WTC11 (cell line): ENCODE data around the gene KLK6. TPM values are rescaled to one million over a fixed set of nuclear protein-coding genes. Genes with fewer than 3 reads are reported as not detected.

Experiments used
- ATAC-seq: fragments of 200-7000 bp; cut with Tn5 transposase; 2 replicates; pipeline ENCODE4 v1.10.0; 2021; ENCODE audit warnings: mild to moderate bottlenecking, moderate library complexity
- CTCF ChIA-PET: fragments of 300-600 bp; sonication (Branson Sonifier 250); formaldehyde crosslinking; loops from one replicate; lab custom pipeline; 2021; ENCODE audit warnings: antibody characterized with exemption; lab: Charles Lee
- POLR2A ChIA-PET: fragments of 350-600 bp; sonication (Branson Sonifier 250); formaldehyde crosslinking; loops from one replicate; lab custom pipeline; 2021; ENCODE audit warnings: antibody characterized with exemption; lab: Charles Lee
- DNase-seq: peaks from one replicate; pipeline ENCODE4 v3.0.0; 2021; ENCODE audit warnings: low spot score
- H3K27ac Mint-ChIP-seq: 2 replicates; pipeline ENCODE4 v1.8.0; 2021; ENCODE audit warnings: mixed read lengths
- H3K27me3 Mint-ChIP-seq: 2 replicates; pipeline ENCODE4 v1.8.0; 2021; ENCODE audit warnings: low read depth, mild to moderate bottlenecking, moderate library complexity, mixed read lengths
- H3K36me3 Mint-ChIP-seq: 2 replicates; pipeline ENCODE4 v1.8.0; 2021; ENCODE audit warnings: mixed read lengths
- H3K4me1 Mint-ChIP-seq: 2 replicates; pipeline ENCODE4 v1.8.0; 2022; ENCODE audit warnings: mixed read lengths
- H3K4me3 Mint-ChIP-seq: 2 replicates; pipeline ENCODE4 v1.8.0; 2021; ENCODE audit warnings: mild to moderate bottlenecking, moderate library complexity, mixed read lengths
- H3K9me3 Mint-ChIP-seq: 2 replicates; pipeline ENCODE4 v1.8.0; 2021; ENCODE audit warnings: mixed read lengths
- MYBL2 ChIP-seq: sonication (generic); formaldehyde crosslinking; IDR thresholded peaks from 2 replicates; pipeline ENCODE4 v1.8.1; 2023; ENCODE audit warnings: mild to moderate bottlenecking, moderate library complexity, missing genetic modification reagents
- NR1H2 ChIP-seq: sonication (generic); formaldehyde crosslinking; IDR thresholded peaks from 2 replicates; pipeline ENCODE4 v1.9.0; 2021; ENCODE audit warnings: mild to moderate bottlenecking, moderate library complexity, missing genetic modification reagents
- OVOL2 ChIP-seq: fragments of 250-450 bp; sonication (Bioruptor Pico); IDR thresholded peaks from 2 replicates; pipeline ENCODE4 v1.9.0; 2021; ENCODE audit warnings: mild to moderate bottlenecking, borderline replicate concordance
- SMAD4 ChIP-seq: sonication (generic); formaldehyde crosslinking; IDR thresholded peaks from 2 replicates; pipeline ENCODE4 v1.8.0; 2022; ENCODE audit warnings: mild to moderate bottlenecking, missing genetic modification reagents
- USF2 ChIP-seq: sonication (generic); formaldehyde crosslinking; IDR thresholded peaks from 2 replicates; pipeline ENCODE4 v1.8.1; 2023; ENCODE audit warnings: mild to moderate bottlenecking, missing genetic modification reagents, moderate library complexity
- ZMAT4 ChIP-seq: fragments of 250-450 bp; sonication (Bioruptor Pico); IDR thresholded peaks from 2 replicates; pipeline ENCODE4 v1.9.0; 2021; ENCODE audit warnings: mild to moderate bottlenecking
- ZNF263 ChIP-seq: sonication (generic); formaldehyde crosslinking; IDR thresholded peaks from 2 replicates; pipeline ENCODE4 v1.8.1; 2022; ENCODE audit warnings: low read depth, mild to moderate bottlenecking, moderate library complexity, missing genetic modification reagents
- ZNF281 ChIP-seq: sonication (generic); formaldehyde crosslinking; IDR thresholded peaks from 2 replicates; pipeline ENCODE4 v1.8.0; 2023; ENCODE audit warnings: mild to moderate bottlenecking, missing genetic modification reagents
- ZNF396 ChIP-seq: fragments of 250-450 bp; sonication (Bioruptor Pico); IDR thresholded peaks from 2 replicates; pipeline ENCODE4 v1.8.0; 2021; ENCODE audit warnings: mild to moderate bottlenecking, moderate library complexity, borderline replicate concordance
- ZNF416 ChIP-seq: fragments of 250-450 bp; sonication (Bioruptor Pico); IDR thresholded peaks from 2 replicates; pipeline ENCODE4 v1.9.0; 2021; ENCODE audit warnings: mild to moderate bottlenecking, inconsistent platforms
- ZNF532 ChIP-seq: fragments of 250-450 bp; sonication (Bioruptor Pico); IDR thresholded peaks from 2 replicates; pipeline ENCODE4 v1.9.0; 2021; ENCODE audit warnings: mild to moderate bottlenecking, borderline replicate concordance
- total RNA-seq: library from RNA; stranded (reverse); gene quantifications from 3 replicates; pipeline ENCODE4 v1.2.3, GENCODE V29; 2021
- TF ChIP-seq, protein P1 (sequence below): sonication (generic); formaldehyde crosslinking; IDR thresholded peaks from 2 replicates; pipeline ENCODE4 v1.8.1; 2022; ENCODE audit warnings: mild to moderate bottlenecking, missing genetic modification reagents, moderate library complexity, borderline replicate concordance
- TF ChIP-seq, protein P2 (sequence below): sonication (generic); formaldehyde crosslinking; IDR thresholded peaks from 2 replicates; pipeline ENCODE4 v1.8.0; 2022; ENCODE audit warnings: mild to moderate bottlenecking, missing genetic modification reagents
- TF ChIP-seq, protein P3 (sequence below): sonication (generic); formaldehyde crosslinking; IDR thresholded peaks from 2 replicates; pipeline ENCODE4 v1.8.1; 2022; ENCODE audit warnings: low read depth, missing genetic modification reagents, borderline replicate concordance

Gene KLK6
- total RNA-seq, 1 experiment from 2014 or later: 0.52 TPM

DNA sequence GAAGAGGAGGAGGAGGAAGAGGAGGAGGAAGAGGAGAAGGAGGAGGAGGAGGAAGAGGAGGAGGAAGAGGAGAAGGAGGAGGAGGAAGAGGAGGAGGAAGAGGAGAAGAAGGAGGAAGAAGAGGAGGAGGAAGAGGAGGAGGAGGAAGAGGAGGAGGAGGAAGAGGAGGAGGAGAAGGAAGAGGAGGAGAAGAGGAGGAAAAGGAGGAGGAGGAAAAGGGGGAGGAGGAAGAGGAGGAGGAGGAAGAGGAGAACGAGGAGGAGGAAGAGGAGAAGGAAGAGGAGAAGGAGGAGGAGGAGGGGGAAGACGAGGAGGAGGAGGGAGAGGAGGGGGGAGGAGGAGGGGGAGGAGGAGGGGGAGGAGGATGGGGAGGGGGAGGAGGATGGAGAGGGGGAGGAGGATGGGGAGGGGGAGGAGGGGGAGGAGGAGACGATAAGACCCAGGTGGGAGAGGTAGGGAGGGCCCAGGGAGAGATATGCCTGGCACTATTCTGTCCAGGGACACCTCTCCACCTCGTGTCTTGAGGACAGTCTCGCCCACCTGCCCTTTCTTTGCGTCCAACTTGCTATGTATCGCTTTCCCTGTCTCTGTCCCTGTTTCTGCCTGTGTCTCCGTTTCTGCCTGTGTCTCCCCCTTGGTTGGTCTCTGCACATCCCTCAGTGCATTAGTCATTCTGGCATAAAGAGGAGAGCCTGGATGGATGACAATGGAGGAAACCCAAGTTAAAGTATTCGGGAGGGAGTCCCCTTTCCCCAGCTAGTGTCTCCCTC is 9.5 kb downstream of the KLK6 start (continued):
- no peak for TF ChIP-seq ZNF263 (CRISPR knock-in tag)
- no peak for TF ChIP-seq ZMAT4 (CRISPR knock-in tag)
- TF ChIP-seq, protein P1, sequence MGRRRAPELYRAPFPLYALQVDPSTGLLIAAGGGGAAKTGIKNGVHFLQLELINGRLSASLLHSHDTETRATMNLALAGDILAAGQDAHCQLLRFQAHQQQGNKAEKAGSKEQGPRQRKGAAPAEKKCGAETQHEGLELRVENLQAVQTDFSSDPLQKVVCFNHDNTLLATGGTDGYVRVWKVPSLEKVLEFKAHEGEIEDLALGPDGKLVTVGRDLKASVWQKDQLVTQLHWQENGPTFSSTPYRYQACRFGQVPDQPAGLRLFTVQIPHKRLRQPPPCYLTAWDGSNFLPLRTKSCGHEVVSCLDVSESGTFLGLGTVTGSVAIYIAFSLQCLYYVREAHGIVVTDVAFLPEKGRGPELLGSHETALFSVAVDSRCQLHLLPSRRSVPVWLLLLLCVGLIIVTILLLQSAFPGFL: no peak
- no peak for TF ChIP-seq SMAD4 (CRISPR knock-in tag)
- TF ChIP-seq OVOL2 (CRISPR knock-in tag): no peak
- no peak for TF ChIP-seq NR1H2 (CRISPR knock-in tag)

DNA sequence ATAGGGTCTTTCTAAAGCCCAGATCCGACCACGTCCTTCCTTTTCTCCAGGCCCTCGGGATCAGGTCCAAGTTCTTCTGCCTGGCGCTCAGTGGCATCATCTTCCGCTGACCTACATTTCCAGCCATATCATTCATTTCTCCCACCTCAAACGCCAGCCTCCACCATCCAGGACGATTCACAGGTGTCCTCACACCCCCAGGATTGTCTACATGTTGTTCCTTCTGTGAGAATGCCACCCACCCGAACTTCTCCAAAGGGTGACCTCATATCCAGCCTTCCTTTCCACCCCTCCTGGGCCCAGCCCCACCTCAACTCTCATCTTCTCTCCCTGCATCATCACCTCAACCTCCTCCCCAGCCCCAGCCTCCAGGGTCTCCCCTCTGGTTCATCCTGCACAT is 11.8 kb downstream of the KLK6 start:
- Mint-ChIP-seq H3K4me3 (no peak overlapping the region), H3K9me3 (peaks cover 10% of the 10 kb centered on the region), H3K27me3 (peaks cover 33% of the 10 kb centered on the region), H3K27ac (no peak overlapping the region), H3K36me3 (no peaks in the 10 kb centered on the region), H3K4me1 (peaks cover 9% of the 10 kb centered on the region)
- DNase-seq (no peak), ATAC-seq (no peak)
- ChIA-PET CTCF (no interaction called here), POLR2A (no interaction called here)
- TF ChIP-seq ZNF532 (CRISPR knock-in tag): no peak
- TF ChIP-seq ZNF281 (CRISPR knock-in tag): no peak
- TF ChIP-seq USF2 (CRISPR knock-in tag): no peak
- TF ChIP-seq, protein P2, sequence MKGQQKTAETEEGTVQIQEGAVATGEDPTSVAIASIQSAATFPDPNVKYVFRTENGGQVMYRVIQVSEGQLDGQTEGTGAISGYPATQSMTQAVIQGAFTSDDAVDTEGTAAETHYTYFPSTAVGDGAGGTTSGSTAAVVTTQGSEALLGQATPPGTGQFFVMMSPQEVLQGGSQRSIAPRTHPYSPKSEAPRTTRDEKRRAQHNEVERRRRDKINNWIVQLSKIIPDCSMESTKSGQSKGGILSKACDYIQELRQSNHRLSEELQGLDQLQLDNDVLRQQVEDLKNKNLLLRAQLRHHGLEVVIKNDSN (CRISPR knock-in tag): no peak
- TF ChIP-seq ZNF416 (CRISPR knock-in tag): no peak
- no peak for TF ChIP-seq MYBL2 (CRISPR knock-in tag)
- TF ChIP-seq ZNF396 (CRISPR knock-in tag): no peak
- TF ChIP-seq, protein P3, sequence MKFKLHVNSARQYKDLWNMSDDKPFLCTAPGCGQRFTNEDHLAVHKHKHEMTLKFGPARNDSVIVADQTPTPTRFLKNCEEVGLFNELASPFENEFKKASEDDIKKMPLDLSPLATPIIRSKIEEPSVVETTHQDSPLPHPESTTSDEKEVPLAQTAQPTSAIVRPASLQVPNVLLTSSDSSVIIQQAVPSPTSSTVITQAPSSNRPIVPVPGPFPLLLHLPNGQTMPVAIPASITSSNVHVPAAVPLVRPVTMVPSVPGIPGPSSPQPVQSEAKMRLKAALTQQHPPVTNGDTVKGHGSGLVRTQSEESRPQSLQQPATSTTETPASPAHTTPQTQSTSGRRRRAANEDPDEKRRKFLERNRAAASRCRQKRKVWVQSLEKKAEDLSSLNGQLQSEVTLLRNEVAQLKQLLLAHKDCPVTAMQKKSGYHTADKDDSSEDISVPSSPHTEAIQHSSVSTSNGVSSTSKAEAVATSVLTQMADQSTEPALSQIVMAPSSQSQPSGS (CRISPR knock-in tag): no peak
